HG03108 (cell line): Measurements from ENCODE around the gene ARHGEF10L.

ENCODE experiments used
- ATAC-seq: cut with Tn5 transposase; IDR thresholded peaks from one replicate; pipeline ENCODE4 v1.9.1; 2021; ENCODE audit warnings: moderate library complexity; ENCODE audit not compliant: unreplicated experiment

ARHGEF10L gene

DNA sequence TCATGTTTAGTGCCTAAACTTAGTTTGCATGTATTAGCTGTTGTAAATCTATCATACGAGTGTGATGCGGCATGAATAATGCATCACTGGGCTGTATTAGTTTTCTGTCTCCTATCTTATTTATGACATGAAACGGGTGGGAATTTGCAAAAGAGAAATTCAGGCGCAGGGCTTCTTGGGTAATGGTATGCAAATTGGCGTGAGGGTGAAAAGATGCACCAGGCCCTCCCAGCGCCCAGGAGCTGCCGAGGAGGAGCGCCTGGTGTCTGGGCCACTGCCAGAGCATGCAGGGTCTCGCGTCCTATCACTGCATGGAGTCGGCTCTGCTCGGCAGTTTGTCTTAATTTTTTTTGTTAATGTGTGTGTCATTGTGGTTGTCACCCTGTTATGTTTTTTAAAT is 132.7 kb downstream of the ARHGEF10L start:
- ATAC-seq: no peak

DNA sequence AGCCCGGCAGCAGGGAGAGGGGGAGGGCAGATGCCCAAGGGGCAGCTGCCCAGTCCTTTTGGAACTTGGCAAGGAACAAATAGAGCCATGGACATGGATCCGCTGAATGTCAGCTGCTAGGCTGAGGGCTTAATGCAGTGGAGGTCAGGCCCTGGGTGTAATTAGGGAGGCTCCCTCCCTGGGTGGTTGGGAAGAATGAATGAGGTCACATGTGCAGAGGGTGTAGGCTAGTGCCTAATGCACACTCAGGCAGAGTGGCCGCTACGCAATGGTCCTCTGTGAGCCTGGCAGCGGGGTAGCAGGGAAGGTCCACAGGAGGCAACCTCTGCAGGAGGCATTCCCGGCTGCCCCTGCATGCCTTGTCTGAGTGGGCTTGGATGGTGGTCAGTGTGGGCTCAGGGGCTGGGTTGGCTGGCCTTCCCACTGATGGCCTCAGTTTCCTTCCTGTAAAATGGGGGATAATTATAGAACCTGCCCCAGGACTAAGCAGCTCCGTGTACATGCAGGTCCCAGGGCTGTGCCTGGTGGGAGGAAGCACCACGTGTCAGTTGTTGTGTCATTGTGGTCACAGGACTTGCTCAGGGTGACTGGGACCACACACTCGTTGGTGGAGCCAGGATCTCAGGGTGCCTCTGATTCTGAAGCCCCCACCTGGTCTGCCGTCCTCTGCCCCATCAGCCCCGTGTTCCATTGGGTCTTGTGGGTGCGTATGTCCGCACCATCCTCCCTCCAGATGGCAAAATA is 134.0 kb downstream of the ARHGEF10L start:
- no peak for ATAC-seq

DNA sequence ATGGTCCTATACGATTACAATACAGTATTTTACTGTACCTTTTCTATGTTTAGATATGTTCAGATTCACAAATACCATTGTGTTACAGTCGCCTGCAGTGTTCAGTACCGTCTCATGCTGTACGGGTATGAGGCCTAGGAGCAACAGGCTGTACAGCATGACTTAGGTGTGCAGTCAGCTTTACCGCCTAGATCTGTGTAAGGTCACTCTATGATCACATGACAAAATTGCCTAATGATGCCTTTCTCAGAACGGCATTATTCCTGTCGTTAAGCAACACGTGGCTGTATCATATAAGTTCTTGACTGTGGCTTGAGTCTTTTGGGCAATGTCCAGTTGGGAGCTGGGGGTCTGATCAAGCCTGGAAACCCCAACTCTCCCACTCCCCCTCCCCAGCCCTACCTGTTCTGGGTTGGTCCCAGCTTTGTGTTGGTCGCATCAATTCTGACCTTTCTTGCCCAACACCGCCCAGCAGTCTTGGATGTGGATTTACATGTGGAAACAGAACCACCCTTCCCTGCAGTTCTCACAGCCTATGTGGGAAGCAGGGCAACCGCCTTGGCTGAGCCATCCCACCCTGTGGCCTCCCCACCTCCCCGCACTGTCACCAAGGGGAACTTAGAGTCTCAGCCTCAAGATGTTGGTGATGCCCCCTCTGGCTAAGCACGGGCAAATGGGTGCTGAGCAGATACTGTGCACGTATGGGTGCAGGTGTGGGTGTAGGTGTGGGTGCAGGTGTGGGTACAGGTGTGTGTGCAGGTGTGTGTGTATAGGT is 135.4 kb downstream of the ARHGEF10L start:
- ATAC-seq: no peak

DNA sequence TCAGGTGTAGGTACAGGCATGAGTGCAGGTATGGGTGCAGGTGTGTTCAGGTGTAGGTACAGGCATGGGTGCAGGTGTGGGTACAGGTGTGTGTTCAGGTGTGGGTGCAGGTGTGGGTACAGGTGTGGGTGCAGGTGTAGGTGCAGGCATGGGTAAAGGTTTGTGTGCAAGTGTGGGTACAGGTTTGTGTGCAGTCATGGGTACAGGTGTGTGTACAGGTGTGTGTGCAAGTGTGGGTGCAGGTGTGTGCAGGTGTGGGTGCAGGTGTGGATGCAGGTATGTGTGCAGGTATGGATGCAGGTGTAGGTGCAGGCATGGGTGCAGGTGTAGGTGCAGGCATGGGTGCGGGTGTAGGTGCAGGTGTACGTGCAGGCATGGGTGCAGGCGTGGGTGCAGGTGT is 136.2 kb downstream of the ARHGEF10L start:
- ATAC-seq: no peak

DNA sequence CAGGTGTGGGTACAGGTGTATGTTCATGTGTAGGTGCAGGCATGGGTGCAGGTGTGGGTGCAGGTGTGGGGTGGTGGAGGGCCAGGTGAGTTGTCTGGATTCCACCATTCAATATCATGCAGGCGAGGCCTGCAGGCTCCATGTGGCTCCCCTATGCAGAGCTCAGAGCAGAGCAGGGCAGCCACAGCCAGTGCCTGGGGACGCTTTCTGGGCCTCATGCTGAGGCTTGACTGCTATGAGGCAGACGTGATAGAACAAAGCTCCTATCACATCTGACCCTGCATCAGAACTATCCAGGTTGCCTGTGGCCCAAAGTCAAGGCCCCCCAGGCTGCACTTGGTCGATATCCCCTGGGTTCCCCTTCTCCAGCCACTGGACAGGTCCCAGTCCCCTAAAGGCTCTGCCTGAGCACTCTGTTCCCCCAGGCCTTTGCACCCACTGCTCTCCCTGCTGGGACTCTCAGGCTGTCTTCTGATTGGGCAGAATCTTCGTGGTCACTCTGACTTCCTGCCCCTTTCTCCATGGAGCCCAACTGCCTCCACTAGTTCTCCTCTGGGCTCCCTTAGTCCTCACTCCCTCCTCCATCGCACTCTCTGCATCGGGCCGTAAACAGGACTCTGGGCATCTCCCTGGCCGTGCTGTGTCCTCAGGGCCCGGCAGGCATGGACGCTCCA is 137.0 kb downstream of the ARHGEF10L start:
- no peak for ATAC-seq

DNA sequence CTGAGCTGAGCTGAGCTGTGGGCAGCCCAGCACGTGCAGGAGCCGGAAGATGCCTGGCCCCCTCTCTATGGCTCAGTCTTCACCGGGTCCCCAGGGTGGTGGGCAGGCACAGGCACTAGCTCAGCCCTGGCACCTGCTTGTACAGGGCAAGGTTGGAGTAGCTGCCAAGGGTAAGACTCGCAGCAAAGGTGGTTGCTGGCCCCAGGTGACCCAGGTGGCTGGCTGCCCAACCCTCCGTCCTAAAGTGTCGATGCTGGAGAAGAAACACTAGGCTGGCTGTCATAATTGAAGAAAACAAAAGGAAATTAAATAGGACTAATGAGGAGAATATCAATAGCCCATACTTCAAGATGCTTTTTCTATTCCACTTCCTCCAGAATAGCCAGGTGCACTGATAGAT is 138.5 kb downstream of the ARHGEF10L start:
- ATAC-seq: no peak

DNA sequence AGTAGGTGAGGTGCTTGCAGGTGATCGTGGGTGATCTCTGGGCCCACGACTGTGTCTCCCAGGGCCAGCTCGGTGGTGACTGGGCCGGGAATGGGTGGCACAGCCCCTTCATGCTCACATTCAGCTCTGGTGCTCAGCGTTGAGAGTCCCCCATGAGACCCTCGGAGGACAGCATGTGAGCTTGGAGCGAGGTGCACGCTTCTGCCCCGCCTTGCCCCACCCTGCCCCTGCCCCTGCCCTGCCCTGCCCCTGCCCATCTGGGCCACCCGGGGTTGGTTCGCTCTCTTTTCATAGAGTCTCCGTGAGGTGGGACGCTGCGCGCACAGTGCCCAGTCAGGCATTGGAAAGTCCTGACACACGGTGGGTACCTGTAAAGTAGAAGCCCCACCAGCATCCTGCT is 140.4 kb downstream of the ARHGEF10L start:
- ATAC-seq: no peak

DNA sequence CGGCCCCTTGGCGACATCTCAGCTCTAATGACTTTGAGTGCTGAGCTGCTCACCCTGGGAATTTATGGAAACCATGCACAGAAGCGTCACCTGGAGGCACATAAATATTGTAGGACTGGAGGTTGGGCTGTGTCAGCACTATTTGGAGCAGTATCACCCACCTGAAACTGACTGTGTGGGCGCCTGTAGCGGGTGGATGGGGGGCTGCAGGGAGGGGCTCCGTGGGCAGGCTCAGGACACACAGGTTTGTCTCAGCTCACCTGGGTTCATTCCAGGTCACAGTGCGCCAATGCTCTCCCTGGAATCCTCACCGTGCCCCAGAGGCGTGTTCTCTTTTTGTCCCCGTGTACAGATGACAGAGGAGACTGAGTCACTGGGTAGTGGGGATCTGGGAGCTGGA is 140.8 kb downstream of the ARHGEF10L start:
- ATAC-seq: no peak

DNA sequence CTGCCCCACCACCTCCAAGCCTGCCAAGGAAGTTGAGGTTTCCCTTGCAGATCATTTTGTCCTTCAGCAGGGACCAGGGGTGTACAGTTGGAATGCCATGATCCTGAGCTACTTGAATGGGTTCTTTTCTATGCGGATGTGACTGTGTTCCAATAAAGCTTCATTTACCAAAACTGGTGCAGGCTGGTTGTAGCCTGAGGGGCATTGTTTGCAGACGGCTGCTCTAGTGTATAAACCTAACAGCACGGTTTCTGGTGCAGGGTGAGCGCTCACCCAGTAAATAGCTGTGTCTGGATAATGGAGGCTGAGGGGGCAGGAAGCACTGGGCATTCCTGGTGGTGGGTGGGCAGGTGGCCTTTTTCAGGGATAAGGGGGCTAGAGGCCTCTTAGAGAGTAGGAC is 142.9 kb downstream of the ARHGEF10L start:
- no peak for ATAC-seq

DNA sequence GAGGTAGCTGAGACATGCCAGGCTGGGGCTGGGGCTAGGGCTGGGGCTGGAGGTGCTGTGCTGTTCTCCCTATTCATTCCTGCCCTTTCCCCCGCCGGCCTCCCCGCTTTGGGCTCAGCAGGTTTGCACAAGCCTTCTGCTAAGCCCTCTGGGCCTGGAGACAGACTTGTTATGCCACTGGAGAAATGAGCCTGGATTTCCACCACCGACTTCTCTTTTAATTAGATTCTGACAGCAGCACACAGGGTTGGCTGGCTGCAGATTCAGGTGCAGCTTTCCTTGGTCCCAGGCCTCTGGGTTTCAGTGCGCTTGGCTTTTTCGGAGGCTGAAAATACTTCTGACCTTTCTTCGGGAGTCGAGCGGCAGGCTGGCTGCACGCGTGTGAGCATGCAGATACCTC is 144.1 kb downstream of the ARHGEF10L start:
- ATAC-seq: no peak

DNA sequence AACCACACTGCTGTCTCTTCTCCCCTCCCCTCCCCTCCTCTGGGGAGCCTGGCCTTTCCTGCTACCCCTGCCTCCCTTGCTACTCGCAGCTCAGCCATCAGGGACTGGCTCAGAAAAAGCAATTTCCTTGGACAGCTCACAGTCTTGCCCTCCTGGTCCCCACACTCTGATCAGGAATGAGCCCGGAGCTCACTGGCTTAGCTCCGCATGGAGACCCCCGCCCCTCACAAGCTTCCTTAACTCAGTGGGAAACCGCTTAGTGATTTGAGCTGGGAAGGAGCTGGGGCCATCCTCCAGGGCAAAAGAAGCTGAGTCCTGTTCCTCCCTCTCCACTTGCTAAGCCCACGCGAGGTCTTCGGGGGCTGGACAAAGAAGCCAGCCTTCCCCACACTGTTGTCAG is 145.3 kb downstream of the ARHGEF10L start:
- no peak for ATAC-seq

DNA sequence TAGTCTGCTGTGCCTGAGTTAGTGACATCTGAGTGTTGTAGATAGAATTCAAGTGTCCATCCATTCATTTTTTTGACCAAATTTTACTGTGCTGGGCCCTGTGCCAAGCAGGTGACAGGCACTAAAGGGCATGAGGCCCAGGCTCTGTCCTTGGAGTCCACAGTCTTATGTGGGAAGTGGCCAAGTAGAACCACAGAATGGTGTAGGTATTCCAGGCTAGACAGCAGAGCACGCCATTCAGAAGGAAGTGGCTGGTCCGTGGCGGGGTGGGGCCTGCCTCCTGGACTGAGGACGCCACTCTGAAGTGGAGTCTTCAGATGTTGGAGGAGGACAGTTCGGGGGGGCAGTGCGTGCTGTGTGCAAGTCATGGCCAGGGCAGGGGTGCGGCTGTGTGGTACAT is 146.8 kb downstream of the ARHGEF10L start:
- no peak for ATAC-seq

DNA sequence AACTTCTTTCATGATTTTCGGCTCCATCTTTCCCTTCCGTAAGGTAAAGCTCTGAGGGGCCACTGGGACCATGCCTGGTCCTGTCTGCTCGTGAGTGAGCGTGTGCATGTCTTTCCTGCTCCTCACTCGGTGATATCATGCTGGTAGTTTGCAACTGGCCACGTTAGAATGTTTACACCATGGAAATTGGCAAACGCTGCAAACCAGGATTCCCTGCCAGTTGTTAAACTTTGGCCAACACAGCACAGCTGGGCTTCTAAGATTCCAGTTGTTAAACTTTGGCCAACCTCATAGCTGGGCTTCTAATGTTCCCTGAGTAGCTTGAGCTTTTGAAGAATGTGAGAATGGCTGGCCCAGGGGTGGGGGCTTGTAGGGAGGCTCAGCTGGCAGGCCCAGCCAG is 147.6 kb downstream of the ARHGEF10L start:
- no peak for ATAC-seq

DNA sequence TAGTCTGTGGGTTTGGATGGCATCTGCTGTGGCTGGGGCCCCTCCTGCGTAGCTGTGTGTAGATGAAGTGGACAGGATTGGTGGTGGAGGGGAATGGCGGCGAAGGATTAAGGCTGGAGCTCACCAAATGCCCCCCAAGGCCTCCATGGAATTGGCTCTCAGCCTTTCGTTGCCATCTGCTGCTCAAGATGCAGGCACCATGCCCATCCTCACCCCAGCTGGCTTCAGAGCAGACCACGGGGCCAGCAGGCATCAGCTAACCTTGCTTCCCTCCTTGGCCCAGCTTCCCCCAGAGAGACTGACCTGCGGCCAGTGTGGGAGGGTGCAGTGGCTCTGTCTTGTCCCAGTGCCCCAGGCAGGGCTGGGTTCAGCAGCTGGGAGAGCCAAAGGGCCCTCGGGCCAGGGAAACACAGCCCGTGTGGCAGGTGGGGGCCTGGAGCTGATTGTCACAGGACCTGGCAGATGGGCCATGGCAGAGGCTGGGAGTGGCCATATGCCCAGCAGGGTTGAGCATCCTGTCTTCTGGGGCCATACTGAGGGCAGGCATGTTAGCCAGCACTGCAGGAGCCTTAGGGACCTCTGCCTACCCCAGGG is 148.8 kb downstream of the ARHGEF10L start:
- ATAC-seq: no peak

DNA sequence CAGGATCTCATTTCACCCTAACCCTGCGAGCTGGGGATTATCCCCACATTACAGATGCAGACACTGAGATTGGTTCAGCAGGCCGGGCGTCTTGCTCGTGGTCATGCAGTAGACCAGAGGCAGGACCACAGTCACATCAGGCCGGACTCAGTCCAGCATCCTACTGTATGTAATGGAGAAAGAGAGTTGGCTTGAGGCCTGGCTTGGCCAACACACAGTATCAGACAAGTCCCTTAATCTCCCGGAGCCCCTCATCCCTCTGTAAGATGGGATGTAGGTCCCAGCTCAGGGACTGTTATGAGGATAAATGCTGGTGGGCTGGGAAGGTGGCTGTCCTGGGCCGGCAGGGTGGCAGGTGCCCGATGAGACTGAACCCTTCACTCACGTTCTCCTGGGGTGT is 149.5 kb downstream of the ARHGEF10L start:
- no peak for ATAC-seq

DNA sequence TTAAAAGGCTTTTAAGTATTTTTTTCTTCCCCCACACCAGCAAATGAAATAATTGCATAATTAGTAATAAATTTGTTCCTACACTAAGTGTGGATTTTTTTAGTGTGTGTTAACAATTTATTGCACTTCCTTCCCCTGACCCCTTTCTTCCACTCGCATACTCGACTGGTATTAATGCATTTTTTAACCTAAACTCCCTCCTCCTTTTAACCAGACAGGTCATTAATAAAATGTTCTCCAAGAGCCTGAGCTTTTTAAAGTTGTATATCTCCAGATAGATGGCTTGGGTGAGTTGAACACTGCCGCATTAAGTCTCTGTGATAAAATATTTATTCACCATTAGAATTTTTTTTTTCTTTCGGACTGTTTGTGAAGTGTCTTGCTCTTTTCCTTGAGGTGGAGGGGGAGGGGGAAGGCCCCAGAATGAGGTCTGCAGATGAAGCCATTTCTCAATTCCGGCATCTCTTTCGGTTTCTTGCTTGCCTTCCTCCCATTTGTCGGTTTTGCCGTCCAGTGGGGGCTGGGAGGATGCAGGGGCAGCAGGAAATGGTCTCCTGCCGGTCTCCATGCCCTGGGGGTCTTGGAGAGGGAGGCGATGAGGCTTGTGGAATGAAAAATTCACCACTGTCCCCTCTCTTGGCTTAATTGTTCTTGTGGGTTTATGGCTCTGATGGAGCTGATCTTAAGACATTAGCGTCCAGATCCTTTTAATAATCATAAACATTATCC is 151.6 kb downstream of the ARHGEF10L start:
- no peak for ATAC-seq

DNA sequence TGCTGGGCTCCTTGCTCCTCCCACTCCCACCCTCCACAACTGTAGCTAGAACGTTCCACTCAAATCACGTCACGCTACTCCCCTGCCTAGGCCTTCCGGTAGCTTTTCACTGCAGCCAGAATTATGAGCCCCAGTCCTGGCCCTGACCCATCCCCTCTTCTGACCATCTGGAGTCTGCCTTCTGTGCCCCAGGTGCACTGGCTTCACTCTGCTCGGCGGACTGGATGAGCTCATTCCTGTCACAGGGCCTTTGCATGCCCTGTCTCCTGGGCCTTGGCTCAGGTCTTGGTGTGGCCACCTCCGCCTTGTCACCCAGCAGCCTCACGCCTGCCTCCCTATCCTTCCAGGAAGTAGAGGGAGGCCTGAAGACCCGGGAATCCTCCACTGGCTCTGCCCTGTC is 153.1 kb downstream of the ARHGEF10L start:
- ATAC-seq: no peak

DNA sequence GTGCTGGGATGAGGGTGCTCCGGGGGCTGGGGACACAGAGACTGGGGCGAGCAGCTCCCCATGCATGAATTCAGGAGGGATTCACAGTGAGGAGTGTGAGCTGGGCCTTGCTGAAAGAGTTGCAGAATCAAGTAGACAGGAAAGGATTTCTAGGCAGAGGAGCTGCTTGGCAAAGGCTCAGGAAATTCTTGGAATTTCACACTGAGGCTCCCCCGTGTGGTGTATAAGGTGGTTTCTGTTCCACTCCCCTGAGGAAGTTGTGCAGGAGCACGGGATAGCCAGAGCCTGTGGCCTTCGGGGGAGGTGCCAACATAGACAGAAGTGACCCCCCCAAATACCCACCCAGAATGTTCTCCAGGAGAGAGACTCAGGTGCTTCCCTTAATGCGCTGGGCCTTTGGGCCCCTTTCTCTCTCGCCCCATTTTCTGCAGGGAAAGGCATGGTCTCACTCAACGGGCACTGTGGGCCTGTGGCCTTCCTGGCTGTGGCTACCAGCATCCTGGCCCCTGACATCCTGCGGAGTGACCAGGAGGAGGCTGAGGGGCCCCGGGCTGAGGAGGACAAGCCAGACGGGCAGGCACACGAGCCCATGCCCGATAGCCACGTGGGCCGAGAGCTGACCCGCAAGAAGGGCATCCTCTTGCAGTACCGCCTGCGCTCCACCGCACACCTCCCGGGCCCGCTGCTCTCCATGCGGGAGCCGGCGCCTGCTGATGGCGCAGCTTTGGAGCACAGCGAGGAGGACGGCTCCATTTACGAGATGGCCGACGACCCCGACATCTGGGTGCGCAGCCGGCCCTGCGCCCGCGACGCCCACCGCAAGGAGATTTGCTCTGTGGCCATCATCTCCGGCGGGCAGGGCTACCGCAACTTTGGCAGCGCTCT is 157.2 kb downstream of the ARHGEF10L start:
- no peak for ATAC-seq

DNA sequence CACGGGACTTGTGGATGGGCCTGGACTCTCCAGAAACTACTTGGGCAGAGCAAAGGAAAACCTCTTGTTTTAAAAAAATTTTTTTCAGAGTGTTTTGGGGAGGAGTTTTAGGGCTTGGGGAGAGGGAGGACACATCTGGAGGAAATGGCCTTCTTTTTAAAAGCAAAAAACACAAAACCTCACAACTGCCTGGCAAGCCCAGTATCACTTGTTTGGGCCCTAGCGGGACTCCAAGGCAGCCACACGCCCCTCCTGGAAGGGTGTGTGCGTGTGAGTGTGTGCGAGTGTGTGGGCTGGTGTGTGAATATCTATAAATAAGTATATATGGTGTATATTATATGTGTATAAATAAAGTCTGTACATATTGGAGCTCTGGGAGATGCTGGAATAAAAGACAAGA is 158.0 kb downstream of the ARHGEF10L start:
- ATAC-seq: no peak

DNA sequence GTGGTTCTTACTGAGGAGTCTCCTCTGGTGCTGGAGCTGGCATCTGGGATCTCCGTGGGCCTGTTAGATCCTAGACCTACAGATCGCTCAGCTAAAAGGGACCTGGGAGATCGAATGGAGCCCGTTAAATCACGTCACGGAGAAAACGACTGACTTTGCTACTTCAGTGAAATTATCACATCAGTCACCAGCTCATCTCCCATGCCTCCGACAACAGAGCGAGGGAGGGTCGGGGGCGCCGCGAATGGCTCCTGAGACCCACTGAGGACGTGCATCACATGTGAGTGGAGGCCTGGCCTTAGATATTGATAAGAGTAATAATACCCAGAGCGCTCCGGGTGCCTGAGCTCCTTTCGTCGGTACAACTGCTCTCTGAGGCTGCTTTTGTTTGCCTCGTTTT is 160.1 kb downstream of the ARHGEF10L start:
- no peak for ATAC-seq
